Mucosa of stomach (tissue), 1 donor: ENCODE results near the gene NEUROD6.

Experiments used
- H3K27me3 ChIP-seq: one replicate; pipeline ENCODE4 v1.7.0; 2013; ENCODE audit warnings: mild to moderate bottlenecking, low read length; ENCODE audit not compliant: control insufficient read depth, insufficient read depth
- H3K36me3 ChIP-seq: one replicate; pipeline ENCODE4 v1.7.0; 2013; ENCODE audit warnings: low read length; ENCODE audit not compliant: control insufficient read depth, insufficient read depth
- H3K4me1 ChIP-seq: one replicate; pipeline ENCODE4 v1.7.0; 2013; ENCODE audit warnings: mild to moderate bottlenecking, low read length; ENCODE audit not compliant: control insufficient read depth, insufficient read depth
- H3K4me3 ChIP-seq: one replicate; pipeline ENCODE4 v1.7.0; 2013; ENCODE audit warnings: low read length
- H3K9ac ChIP-seq: one replicate; pipeline ENCODE4 v1.7.0; 2013; ENCODE audit warnings: mild to moderate bottlenecking, low read length, moderate library complexity
- H3K9me3 ChIP-seq: one replicate; pipeline ENCODE4 v1.7.0; 2013; ENCODE audit warnings: mild to moderate bottlenecking, low read length, moderate library complexity; ENCODE audit not compliant: control insufficient read depth
- donor health status: Pancreatic carcinoma.

NEUROD6 gene

GRCh38 chr7:31340603-31341002, at the start of gene NEUROD6:
NEUROD6 (minus strand) TSS chr7:31340726; CDS start chr7:31339268, 1,458 bp downstream.
- no peak within 1 kb of the TSS for H3K4me3 ChIP-seq
- no peak within 1 kb of the TSS for H3K9ac ChIP-seq
- no peaks in the 10 kb centered on the region for H3K4me1 ChIP-seq

GRCh38 chr7:31384466-31384865, 43.9 kb upstream of the NEUROD6 start:
- no peaks in the 10 kb centered on the region for H3K4me1 ChIP-seq
- H3K4me3 ChIP-seq = no peak overlapping the region
- no peaks in the 10 kb centered on the region for H3K27me3 ChIP-seq
- H3K9ac ChIP-seq = no peak overlapping the region
- no peaks in the 10 kb centered on the region for H3K9me3 ChIP-seq
- no peaks in the 10 kb centered on the region for H3K36me3 ChIP-seq

More at GRCh38 chr7:31340603-31341002, at the start of gene NEUROD6:
- no peaks in the 10 kb centered on the region for H3K9me3 ChIP-seq
- no peaks in the 10 kb centered on the region for H3K36me3 ChIP-seq
- H3K27me3 ChIP-seq = peaks cover 20% of the 10 kb centered on the region

- Histone ChIP-seq H3K36me3 (no peaks in the 10 kb centered on the region), H3K4me1 (no peaks in the 10 kb centered on the region)
Observed at GRCh38 chr7:31382722-31383121, 42.2 kb upstream of the NEUROD6 start.

GRCh38 chr7:31373337-31374289, 33.1 kb upstream of the NEUROD6 start:
- Histone ChIP-seq H3K27me3 (no peaks in the 10 kb centered on the region), H3K4me1 (peaks cover 22% of the 10 kb centered on the region), H3K4me3 (no peak overlapping the region), H3K9me3 (no peaks in the 10 kb centered on the region), H3K9ac (no peak overlapping the region), H3K36me3 (no peaks in the 10 kb centered on the region)

More at GRCh38 chr7:31382722-31383121, 42.2 kb upstream of the NEUROD6 start:
- no peak overlapping the region for H3K9ac ChIP-seq
- H3K27me3 ChIP-seq = no peaks in the 10 kb centered on the region
- H3K4me3 ChIP-seq = no peak overlapping the region
- no peaks in the 10 kb centered on the region for H3K9me3 ChIP-seq

- Histone ChIP-seq H3K36me3 (no peaks in the 10 kb centered on the region), H3K9me3 (no peaks in the 10 kb centered on the region), H3K27me3 (no peaks in the 10 kb centered on the region), H3K4me3 (no peak overlapping the region), H3K9ac (no peak overlapping the region), H3K4me1 (peaks cover 22% of the 10 kb centered on the region)
Observed at GRCh38 chr7:31372231-31372959, 31.9 kb upstream of the NEUROD6 start.

- Histone ChIP-seq H3K9ac (no peak overlapping the region), H3K4me1 (peaks cover 22% of the 10 kb centered on the region), H3K9me3 (no peaks in the 10 kb centered on the region), H3K27me3 (no peaks in the 10 kb centered on the region), H3K4me3 (no peak overlapping the region), H3K36me3 (no peaks in the 10 kb centered on the region)
Observed at GRCh38 chr7:31371621-31372020, 31.1 kb upstream of the NEUROD6 start.

- Histone ChIP-seq H3K27me3 (no peaks in the 10 kb centered on the region), H3K4me3 (no peak overlapping the region), H3K4me1 (peaks cover 21% of the 10 kb centered on the region), H3K9me3 (no peaks in the 10 kb centered on the region), H3K9ac (no peak overlapping the region), H3K36me3 (no peaks in the 10 kb centered on the region)
Observed at GRCh38 chr7:31370609-31371008, 30.1 kb upstream of the NEUROD6 start.

GRCh38 chr7:31368620-31369019, 28.1 kb upstream of the NEUROD6 start:
- no peaks in the 10 kb centered on the region for H3K36me3 ChIP-seq
- H3K4me1 ChIP-seq = peaks cover 16% of the 10 kb centered on the region
- no peak overlapping the region for H3K9ac ChIP-seq
- H3K27me3 ChIP-seq = no peaks in the 10 kb centered on the region
- no peaks in the 10 kb centered on the region for H3K9me3 ChIP-seq
- H3K4me3 ChIP-seq = no peak overlapping the region

GRCh38 chr7:31363496-31363895, 23.0 kb upstream of the NEUROD6 start:
- Histone ChIP-seq H3K4me1 (no peaks in the 10 kb centered on the region), H3K4me3 (no peak overlapping the region), H3K9me3 (no peaks in the 10 kb centered on the region), H3K9ac (no peak overlapping the region), H3K27me3 (no peaks in the 10 kb centered on the region), H3K36me3 (no peaks in the 10 kb centered on the region)

GRCh38 chr7:31363051-31363450, 22.5 kb upstream of the NEUROD6 start:
- H3K9me3 ChIP-seq = no peaks in the 10 kb centered on the region
- H3K36me3 ChIP-seq = no peaks in the 10 kb centered on the region
- no peaks in the 10 kb centered on the region for H3K4me1 ChIP-seq
- no peak overlapping the region for H3K9ac ChIP-seq
- H3K27me3 ChIP-seq = no peaks in the 10 kb centered on the region
- H3K4me3 ChIP-seq = no peak overlapping the region

GRCh38 chr7:31362401-31362800, 21.9 kb upstream of the NEUROD6 start:
- no peaks in the 10 kb centered on the region for H3K9me3 ChIP-seq
- no peaks in the 10 kb centered on the region for H3K27me3 ChIP-seq
- no peak overlapping the region for H3K4me3 ChIP-seq
- H3K9ac ChIP-seq = no peak overlapping the region
- H3K36me3 ChIP-seq = no peaks in the 10 kb centered on the region
- H3K4me1 ChIP-seq = no peaks in the 10 kb centered on the region

GRCh38 chr7:31358467-31358866, 17.9 kb upstream of the NEUROD6 start:
- Histone ChIP-seq H3K4me3 (no peak overlapping the region), H3K9ac (no peak overlapping the region)

More at GRCh38 chr7:31358467-31358866, 17.9 kb upstream of the NEUROD6 start:
- Histone ChIP-seq H3K4me1 (no peaks in the 10 kb centered on the region), H3K9me3 (no peaks in the 10 kb centered on the region), H3K27me3 (no peaks in the 10 kb centered on the region), H3K36me3 (no peaks in the 10 kb centered on the region)
